Measurements from ENCODE around the gene PLEKHG4B.
"Not testable (repeated sequence)": the region's sequence is repeated elsewhere in the genome, so short reads cannot be mapped to it uniquely, and the experiment has no call there.

The PLEKHG4B gene

DNA sequence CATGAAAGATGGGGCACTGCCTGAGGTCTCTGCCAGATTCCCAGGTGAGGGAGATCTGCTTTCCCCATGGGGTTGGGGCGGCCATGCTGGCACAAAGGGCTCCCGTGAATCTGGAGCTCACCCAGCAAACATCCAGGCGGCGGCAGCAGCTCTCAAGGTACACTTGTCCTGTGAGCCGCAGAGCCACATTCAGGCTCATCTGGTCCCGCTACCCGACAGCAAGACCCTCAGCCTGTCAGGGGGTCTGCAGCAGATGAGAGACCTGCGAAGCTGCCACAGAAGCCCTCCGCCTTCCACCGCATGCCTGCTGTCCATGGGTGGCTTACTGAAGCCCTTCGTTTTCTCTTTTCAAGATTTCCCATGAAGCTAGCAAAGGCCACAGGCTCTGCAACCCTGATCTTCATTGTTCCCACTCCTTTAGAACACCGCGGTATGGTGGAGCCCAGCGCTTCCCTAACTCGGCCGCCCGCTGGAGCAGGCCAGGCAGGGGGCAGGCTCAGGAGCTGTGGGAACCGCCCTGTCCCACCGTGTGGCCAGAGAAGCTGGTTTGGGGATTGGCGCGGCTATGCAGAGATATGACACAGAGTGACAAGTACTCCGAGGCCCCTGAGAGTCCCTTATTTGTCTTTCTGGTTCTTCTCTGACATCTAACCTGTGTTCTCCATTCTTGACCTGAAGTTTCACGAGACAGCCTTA, 108.1 kb downstream of the PLEKHG4B start:
- no peak for DNase-seq (ENCODE audit: low read depth in 3 of 3)

DNA sequence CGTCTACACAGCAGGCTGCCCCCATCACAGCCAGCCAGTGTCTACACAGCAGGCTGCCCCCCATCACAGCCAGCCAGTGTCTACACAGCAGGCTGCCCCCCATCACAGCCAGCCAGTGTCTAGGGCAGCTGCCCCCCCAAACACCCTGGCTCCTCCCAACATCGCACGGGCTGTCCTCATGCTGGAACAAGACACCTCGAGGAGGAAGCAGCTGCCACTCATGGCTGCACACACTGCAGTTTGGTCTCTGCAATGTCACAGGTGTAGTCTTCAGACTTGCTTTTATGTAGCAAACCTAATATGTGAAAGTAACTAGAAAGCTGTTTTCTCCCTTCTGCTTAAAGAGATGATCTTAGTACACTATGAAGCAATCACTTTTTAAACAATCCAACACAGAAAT, 109.0 kb downstream of the PLEKHG4B start:
- DNase-seq (ENCODE audit: low read depth in 3 of 3): no peak

GRCh38 chr5:201672-202071, 109.7 kb downstream of the PLEKHG4B start:
- DNase-seq (ENCODE audit: low read depth in 3 of 3): no peak

GRCh38 chr5:203246-203930, 111.4 kb downstream of the PLEKHG4B start:
- no peak for DNase-seq (ENCODE audit: low read depth in 3 of 3)

DNA sequence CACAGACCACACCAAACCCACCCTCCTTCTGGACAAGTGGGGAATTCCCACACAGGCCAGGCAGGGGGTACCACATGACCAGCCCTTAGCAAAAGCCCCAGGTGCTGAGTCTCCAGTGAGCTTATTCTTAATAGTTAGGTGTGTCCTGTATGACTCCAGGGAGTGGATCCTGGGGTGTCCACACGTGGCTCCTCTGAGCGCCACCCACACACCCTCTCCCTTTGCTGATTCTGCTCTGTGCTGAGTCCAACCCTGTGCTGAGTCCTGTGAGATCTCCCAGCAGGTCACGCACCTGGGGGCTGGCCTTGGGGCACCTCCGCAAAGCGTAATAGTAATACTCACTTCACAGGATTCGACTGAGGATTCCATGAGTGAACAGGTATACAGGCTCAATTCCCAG, 112.0 kb downstream of the PLEKHG4B start:
- no peak for DNase-seq (ENCODE audit: low read depth in 3 of 3)

DNA sequence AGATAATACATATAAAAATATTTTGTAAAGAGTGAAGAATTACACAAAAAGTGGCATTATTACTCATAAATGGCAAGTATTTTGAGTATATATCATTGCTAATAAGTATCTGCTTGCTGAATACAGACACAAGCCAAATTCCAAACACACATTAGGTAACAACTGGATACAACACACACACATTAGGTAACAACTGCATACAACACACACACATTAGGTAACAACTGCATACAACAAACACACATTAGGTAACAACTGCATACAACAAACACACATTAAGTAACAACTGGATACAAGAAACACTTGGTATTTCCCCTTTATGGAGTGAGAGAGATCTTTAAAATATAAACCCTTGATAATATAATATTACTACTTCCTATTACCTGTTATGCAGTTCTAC, 112.5 kb downstream of the PLEKHG4B start:
- DNase-seq (ENCODE audit: low read depth in 3 of 3): no peak

- DNase-seq (ENCODE audit: low read depth in 3 of 3): no peak
Observed at GRCh38 chr5:204966-205670, 113.2 kb downstream of the PLEKHG4B start.

DNA sequence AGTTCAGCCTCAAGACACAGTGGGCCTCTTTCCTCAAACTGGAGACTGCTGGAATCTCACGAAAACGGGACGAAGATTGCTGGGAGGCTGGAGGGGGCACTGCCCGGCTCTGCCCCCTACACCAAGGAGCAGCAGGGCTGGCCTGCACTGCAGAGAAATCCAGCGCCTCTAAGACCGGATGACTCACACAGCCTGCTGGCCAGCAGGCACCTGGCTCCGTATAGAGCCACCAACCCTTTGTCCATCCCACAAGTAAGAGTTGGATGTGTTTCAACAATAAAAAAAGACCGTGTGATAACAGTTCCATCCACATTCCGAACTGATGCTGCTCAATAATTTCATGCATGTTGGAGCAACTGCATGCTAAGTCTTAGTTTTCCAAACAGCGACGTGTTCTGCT, 114.4 kb downstream of the PLEKHG4B start:
- DNase-seq (ENCODE audit: low read depth in 3 of 3): no peak

DNA sequence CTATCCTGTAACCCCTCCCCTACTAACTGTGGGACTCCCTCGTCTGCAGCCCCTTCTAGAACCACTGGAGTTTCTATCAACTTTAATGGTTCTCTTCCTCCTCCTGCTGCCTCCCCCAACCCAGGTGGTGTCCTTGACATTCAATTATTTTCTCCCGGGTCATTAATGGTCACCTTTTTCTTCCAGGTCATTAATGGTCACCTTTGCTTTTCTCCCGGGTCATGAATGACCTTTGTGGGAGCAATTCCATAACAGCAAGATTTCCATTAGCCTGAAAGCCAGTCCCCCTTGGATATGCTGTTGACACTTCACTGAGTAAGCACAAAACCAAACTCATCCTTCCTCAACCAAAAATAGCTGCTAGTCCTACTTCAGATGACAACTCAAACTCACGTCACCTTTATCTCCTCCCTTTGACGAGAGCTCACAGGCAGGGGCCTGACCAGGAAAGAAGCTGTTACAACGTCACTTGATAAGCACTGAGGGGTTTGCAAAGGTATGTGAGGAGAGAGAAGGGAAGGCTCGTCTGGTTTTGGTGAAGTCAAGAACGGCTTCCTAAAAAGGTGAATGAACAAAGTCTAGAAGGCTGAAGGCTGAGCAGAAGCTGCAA, 115.1 kb downstream of the PLEKHG4B start:
- no peak for DNase-seq (ENCODE audit: low read depth in 3 of 3)

DNA sequence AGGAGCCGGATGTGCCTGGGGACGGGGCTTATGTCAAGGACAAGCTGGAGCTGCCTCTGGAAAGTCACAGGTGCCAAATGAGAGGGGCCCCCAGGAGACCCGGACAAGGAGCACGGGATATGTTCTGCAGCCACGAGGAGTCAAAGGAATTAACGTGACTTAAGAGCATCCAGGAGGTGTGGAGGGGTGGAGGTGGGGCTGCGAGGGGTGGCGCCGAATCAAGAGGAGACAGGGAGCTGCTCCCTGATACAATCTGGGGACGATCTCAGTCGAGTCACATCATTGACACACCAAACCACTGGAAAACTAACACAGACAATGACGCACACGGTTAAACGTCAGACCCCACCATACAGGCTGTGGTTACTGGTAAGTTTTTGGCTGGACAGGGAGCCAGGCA, 115.6 kb downstream of the PLEKHG4B start:
- DNase-seq (ENCODE audit: low read depth in 3 of 3): no peak

DNA sequence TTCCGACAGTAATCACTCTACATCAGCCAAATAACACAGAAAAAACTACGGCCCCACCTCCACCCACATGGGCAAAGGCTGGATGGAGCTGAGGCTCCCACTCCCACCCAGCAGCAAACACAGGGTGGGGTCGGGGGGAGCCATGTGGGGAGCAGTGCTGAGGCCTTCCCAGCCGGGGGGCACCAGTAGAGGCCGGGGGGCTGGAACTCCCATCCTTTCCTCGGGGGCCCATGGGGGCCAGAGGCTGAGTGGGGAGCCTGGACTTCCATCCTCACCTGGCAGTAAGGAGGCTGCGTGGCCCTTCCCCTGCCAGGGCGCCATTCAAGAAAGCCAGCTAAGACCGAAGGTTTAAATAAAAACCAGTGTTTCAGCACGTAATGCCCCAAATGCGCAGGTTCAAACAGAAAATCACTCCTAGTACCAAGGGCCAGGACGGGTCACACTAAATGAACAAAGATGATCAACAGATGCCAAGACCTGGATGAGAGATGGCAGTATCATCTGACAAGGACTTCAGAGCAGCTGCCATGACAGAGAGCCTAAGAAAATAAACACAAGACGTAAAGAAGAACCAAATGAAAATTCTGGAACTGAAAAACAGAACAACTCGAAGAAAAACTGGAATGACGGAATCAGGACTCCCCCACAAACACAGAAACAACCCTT, 116.6 kb downstream of the PLEKHG4B start:
- no peak for DNase-seq (ENCODE audit: low read depth in 3 of 3)

- DNase-seq (ENCODE audit: low read depth in 3 of 3): no peak
Observed at GRCh38 chr5:213803-214395, 121.9 kb downstream of the PLEKHG4B start.

- DNase-seq (ENCODE audit: low read depth in 3 of 3): not testable (repeated sequence)
Observed at GRCh38 chr5:215256-215655, 123.3 kb downstream of the PLEKHG4B start.

- DNase-seq (ENCODE audit: low read depth in 3 of 3): not testable (repeated sequence)
Observed at GRCh38 chr5:216076-216475, 124.1 kb downstream of the PLEKHG4B start.

DNA sequence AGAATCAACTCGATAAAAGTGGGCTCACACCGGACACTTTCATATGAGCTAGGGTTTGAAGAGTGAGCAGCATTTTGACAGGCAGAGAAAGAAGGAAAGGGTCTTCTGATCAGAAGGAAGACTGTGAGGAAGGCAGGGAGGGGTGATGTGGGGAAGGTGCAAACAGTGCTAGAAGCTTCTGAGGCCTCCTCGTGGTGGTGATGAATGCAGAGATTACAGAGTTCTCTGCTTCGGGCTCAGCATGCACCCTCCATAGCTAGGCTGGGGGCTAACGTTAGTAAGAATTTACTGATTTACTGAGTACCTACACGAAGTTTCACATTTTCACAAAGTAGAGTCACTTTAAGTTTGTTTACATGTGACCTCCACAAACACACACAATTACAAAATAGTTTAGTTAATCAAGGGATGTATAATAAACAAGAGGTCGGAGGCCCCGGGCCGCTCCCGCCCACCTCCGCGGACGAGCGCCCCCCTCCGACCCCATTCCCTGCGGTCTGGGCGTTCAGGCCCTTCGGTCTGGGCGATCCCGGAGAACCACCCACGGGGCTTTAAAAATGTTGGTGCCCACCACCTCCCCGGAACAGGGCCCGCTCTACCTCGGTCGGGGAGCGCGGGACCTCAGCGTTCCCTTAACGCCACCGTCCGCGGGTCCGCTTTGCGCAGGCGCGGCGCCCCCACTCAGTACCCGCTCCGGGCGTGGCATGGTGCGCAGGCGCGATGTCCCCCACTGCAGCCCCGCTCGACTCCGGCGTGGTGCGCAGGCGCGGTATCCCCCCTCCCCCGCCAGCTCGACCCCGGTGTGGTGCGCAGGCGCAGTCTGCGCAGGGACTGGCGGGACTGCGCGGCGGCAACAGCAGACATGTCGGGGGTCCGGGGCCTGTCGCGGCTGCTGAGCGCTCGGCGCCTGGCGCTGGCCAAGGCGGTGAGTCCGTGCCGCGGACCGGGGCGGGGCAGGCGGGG, 125.8 kb downstream of the PLEKHG4B start, which contains the start of the genes CCDC127 and SDHA:
Gene CCDC127 (minus strand): TSS at position 660 of the 963 bp plus-strand sequence. CDS start 1,304 bp downstream, outside the sequence.
Gene SDHA (plus strand): TSS at position 827 of the 963 bp plus-strand sequence. CDS start 36 bp downstream, at position 863.
- peak; percentile 92 to 97 (median 95) for DNase-seq (ENCODE audit: low read depth in 3 of 3)

DNA sequence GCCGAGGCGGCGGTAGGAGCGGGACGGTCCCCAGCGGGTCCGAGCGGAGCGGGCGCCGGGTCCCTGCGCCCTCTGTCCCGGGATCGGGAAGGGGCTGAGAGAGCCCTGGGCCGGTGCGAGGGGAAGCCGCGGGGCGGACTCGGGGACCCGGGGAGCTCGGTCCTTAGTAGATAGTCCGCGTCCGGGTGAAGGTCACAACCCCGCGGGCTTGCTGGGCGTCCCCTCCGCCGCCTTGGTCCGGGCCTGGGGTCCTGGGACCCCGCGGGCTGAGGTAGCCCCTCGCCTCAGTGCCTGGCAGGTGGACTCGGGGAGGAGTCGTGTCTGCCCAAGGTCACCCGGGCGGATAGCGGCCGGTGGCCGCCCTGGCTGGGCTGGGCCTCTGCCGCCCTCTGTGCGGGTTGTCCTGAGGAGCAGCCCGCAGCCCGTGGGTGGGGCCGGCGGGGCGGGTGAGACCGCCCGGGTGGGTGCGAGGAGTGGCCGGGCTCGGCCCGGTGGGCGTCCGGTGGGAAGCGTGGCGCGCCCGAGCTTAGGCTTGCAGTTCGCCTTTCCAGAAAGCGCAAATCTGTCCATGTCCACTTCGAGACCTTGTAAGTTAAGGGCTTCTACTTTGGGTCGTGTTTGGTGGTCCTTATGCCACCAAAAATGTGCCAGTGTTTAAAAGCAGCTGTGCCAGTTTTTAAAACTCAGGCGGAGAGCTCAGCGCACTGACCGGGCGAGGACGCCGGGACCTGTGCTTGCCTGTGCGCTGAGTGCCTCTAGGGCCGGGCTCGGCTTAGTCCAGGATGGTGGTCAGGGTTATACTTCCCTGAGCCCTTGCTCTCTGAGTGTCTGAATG, 126.7 kb downstream of the PLEKHG4B start:
- peak in 1 of 3 donors; percentile 11 for DNase-seq (ENCODE audit: low read depth in 3 of 3)

DNA sequence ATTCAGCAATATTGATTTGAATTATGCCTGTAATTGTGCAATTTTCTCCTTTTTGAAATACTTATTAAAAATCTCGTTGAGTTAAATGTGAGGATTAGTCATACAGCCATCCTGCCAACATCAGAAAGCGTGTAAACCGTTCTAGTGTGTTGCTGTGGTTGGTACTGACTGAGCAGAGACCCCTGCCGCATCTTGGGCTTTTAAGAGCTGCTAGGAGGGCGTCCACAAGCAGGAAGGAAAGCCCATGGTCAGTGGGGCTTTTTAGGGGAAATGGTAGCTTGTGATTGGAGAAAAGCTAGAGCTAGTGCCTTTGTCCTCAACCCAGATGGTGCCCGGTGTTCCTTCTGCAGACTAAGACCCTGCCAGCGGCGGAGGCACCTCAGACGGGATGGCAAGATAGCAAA, 127.5 kb downstream of the PLEKHG4B start:
- no peak for DNase-seq (ENCODE audit: low read depth in 3 of 3)

DNA sequence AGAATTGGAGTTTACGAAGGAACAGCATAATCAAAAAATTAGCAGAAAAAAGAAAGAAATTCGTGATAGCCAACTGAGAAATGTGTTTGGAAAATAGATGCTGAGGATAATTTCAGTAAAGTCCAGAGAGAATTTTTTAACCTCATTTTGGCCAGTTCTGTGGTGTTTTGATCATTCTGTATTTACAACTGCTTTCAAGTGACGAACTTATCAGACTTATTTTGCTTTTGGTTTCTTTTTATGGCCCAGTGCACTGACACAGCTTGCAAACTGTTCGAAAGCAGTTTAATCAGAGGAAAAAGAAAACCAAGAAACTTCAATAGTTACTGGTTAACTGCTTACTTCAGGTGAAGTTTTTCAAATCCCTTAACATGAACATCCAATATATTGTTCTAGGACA, 128.0 kb downstream of the PLEKHG4B start:
- DNase-seq (ENCODE audit: low read depth in 3 of 3): no peak
